Loucy (cell line): Measurements from ENCODE around the gene NOS1.

Source experiments
- CTCF ChIP-seq: fragments of 200-600 bp; sonication (generic); conservative IDR thresholded peaks from 2 replicates; pipeline ENCODE4 v1.5.1; 2014; ENCODE audit warnings: mild to moderate bottlenecking, antibody characterized with exemption, low read length
- EZH2phosphoT487 ChIP-seq: fragments of 200-600 bp; IDR thresholded peaks from 2 replicates; pipeline ENCODE4 v1.6.1; 2018; ENCODE audit warnings: antibody characterized with exemption, mild to moderate bottlenecking, moderate library complexity, borderline replicate concordance

- TF ChIP-seq EZH2phosphoT487, result no peak
- no peak for TF ChIP-seq CTCF
Measured at GRCh38 chr12:117330441-117331113, 30.8 kb downstream of the NOS1 start.
